Mammary epithelial cell (primary cell): Measurements from ENCODE around the gene HSPA1A.

Source experiments
- EZH2 ChIP-seq: IDR thresholded peaks from 2 replicates; pipeline ENCODE4 v1.6.1; 2012; ENCODE audit warnings: low read length, inconsistent platforms, borderline replicate concordance
- TF ChIP-seq, protein P1 (sequence below), 2 donors: IDR thresholded peaks in 1 of 2; conservative IDR thresholded peaks in 1 of 2; 2 replicates each; pipeline ENCODE4 v1.5.1; 2011 to 2012; ENCODE audit warnings: inconsistent platforms in 2 of 2, low read length in 2 of 2, mild to moderate bottlenecking in 2 of 2, control low read depth in 1 of 2, low read depth in 1 of 2; ENCODE audit not compliant: insufficient read depth in 1 of 2; ENCODE audit errors: extremely low read depth in 1 of 2

GRCh38 chr6:31836474-31837368 lies 21.4 kb downstream of the HSPA1A start:
- TF ChIP-seq, protein P1, sequence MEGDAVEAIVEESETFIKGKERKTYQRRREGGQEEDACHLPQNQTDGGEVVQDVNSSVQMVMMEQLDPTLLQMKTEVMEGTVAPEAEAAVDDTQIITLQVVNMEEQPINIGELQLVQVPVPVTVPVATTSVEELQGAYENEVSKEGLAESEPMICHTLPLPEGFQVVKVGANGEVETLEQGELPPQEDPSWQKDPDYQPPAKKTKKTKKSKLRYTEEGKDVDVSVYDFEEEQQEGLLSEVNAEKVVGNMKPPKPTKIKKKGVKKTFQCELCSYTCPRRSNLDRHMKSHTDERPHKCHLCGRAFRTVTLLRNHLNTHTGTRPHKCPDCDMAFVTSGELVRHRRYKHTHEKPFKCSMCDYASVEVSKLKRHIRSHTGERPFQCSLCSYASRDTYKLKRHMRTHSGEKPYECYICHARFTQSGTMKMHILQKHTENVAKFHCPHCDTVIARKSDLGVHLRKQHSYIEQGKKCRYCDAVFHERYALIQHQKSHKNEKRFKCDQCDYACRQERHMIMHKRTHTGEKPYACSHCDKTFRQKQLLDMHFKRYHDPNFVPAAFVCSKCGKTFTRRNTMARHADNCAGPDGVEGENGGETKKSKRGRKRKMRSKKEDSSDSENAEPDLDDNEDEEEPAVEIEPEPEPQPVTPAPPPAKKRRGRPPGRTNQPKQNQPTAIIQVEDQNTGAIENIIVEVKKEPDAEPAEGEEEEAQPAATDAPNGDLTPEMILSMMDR (conservative IDR thresholded peaks at IDR 0.05 in 1 of 2, IDR thresholded peaks at IDR 0.05 in 1 of 2; ENCODE audit: extremely low read depth in 1 of 2, insufficient read depth in 1 of 2, low read depth in 1 of 2, low read length in 2 of 2) = peak; percentile 1 to 5
- TF ChIP-seq EZH2 = no peak
